Chondrocyte (in vitro differentiated cells): Measurements from ENCODE around the gene BAG5. TPM values are rescaled to one million over a fixed set of nuclear protein-coding genes. Genes with fewer than 3 reads are reported as not detected.
A peak's percentile ranks its signal among the peaks of the same experiment; 100 is the strongest.

ENCODE experiments used
- DNase-seq: peaks from one replicate; pipeline ENCODE4 v3.0.0; 2021; ENCODE audit warnings: mixed read lengths, low spot score
- H3K27ac Mint-ChIP-seq: one replicate; pipeline ENCODE4 v1.8.0; 2021; ENCODE audit warnings: mild to moderate bottlenecking, moderate library complexity, mixed read lengths; ENCODE audit not compliant: unreplicated experiment
- H3K27me3 Mint-ChIP-seq: 2 replicates; pipeline ENCODE4 v1.8.0; 2021; ENCODE audit warnings: low read depth, mixed read lengths
- H3K36me3 Mint-ChIP-seq: 2 replicates; pipeline ENCODE4 v1.8.0; 2021; ENCODE audit warnings: low read depth, mixed read lengths
- H3K4me1 Mint-ChIP-seq: 2 replicates; pipeline ENCODE4 v1.8.0; 2021; ENCODE audit warnings: low read depth, mild to moderate bottlenecking, mixed read lengths
- H3K4me3 Mint-ChIP-seq: one replicate; pipeline ENCODE4 v1.8.0; 2021; ENCODE audit warnings: mild to moderate bottlenecking, moderate library complexity, mixed read lengths; ENCODE audit not compliant: unreplicated experiment
- H3K9me3 Mint-ChIP-seq: 2 replicates; pipeline ENCODE4 v1.8.0; 2021; ENCODE audit warnings: low read depth, mixed read lengths
- CTCF ChIP-seq: fragments of 200-600 bp; sonication (generic); IDR thresholded peaks from 2 replicates; pipeline ENCODE4 v1.5.0; 2021; ENCODE audit warnings: antibody characterized with exemption, mild to moderate bottlenecking, moderate library complexity
- total RNA-seq: library from RNA; stranded (reverse); gene quantifications from 3 replicates; pipeline ENCODE4 v1.2.1, GENCODE V29; 2021

The BAG5 gene
- total RNA-seq, 1 donor from 2014 or later = 22.6 TPM

DNA sequence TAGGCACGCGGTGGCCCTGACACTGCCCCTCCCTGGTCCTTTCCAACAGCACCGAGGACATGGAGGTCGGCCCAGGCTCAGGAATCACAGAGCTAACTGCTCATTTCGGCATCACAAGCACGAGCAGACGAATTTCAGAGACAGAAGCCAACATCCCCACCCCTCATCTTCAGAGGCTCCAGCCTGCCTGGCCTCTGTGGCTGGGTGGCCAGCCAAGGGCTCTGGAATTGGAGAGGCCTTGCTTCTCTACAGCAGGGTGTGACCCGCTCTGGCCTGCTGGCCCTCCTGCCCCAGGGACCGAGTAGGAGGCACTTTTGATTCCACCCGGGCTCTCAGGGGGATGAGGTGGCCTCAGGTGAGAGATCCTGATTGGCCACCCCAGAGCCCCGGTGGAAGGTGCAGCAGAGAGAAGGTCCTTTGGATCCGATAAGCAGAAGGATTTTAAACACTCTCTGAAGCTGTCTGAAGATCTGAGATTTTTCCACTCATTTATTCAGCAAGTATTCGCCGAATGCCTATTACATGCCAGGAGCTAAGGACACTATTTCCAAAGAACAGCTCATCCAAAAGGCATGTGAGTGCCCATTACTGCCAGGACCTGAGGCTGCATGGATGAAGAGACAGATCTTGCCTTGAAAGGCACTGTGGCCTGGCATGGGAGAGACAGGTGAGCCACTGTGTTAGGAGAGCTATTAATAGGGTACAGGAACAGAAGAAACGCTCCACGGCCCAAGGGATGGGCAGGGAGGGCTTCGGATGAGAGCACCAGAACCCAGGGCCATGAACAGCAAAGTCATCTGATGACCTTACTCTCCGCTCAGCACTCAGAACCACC is 10.2 kb downstream of the BAG5 start:
- Mint-ChIP-seq H3K27ac (peak overlapping the region; percentile 89), H3K36me3 (no peaks in the 10 kb centered on the region), H3K4me3 (peak overlapping the region; percentile 29), H3K27me3 (no peaks in the 10 kb centered on the region), H3K4me1 (peaks cover 30% of the 10 kb centered on the region), H3K9me3 (no peaks in the 10 kb centered on the region)
- peak; percentile 58 for DNase-seq
- no peak for TF ChIP-seq CTCF

DNA sequence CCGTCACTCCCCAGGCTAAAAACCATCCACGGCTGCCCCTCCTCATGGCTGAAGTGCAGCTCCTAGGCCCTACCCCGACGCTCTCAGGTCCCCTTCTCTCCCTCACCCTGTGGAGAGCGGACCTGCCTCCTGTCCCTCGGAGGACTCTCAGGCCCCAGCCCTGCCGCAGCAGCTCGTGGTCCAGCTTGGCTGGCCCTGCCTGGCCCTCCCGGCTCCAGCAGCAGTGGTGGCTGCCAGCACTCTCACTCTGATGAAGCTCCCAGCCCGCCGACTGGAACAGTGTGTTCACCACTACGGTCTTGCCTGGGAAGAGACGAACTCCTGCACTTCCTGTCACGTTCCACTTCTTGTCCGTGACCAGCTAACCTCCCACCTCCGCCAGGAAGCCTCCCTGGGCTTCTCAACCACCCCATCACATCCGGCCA is 11.1 kb downstream of the BAG5 start:
- Mint-ChIP-seq H3K9me3 (no peaks in the 10 kb centered on the region), H3K36me3 (no peaks in the 10 kb centered on the region), H3K4me1 (peaks cover 30% of the 10 kb centered on the region), H3K27me3 (no peaks in the 10 kb centered on the region), H3K27ac (peak overlapping the region; percentile 89), H3K4me3 (no peak overlapping the region)
- no peak for TF ChIP-seq CTCF
- peak; percentile 91 for DNase-seq

GRCh38 chr14:103550451-103551337 is 11.8 kb downstream of the BAG5 start:
- Mint-ChIP-seq H3K9me3 (no peaks in the 10 kb centered on the region), H3K27ac (no peak overlapping the region), H3K27me3 (no peaks in the 10 kb centered on the region), H3K36me3 (no peaks in the 10 kb centered on the region), H3K4me3 (no peak overlapping the region), H3K4me1 (peaks cover 30% of the 10 kb centered on the region)
- no peak for TF ChIP-seq CTCF
- DNase-seq = peak; percentile 80

DNA sequence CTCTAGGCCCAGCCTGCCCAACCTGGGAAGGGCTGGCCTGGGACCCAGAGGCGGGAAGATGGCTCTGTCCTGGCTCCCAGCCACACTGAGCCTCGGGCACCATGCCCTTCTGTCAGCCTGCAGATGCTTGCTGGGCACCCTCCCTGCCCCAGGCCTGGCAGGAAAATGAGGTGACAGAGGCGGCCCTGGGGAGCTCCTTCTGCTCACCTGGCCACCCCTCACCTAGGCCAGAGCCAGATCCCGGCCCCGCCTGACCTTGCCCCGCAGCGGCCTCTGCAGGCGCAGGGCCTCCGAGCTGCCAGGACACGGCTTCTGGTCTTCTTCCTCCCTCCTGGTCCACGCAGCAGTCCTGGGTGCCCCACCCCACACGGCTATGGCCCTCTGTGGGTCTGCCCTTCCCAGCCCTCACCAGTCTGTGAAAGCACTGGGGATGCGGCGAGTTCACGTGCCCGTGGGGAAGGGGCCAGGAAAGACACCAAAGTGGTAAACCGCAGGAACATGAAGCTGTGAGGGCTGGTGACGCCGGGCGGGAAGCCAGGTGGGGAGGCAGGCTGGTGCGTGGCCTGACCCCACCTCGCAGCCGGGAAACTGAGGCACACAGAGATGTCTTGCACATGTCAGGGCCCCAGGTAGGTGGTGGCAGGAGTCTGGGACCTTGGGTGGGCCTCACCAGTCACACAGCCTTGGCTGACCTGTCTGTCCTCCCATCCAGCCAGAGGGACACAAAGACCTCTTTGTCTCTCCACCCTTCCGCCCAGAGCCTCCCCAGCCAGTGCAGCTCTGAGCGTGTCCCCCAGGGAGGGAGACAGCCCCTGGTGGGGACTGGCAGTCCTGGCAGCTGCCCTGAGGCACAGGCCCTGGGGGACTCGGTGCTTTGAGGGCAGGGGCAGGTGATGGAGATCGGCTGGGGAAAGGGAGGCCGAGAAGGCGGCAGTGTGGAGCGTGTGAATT is 12.8 kb downstream of the BAG5 start:
- Mint-ChIP-seq H3K4me3 (no peak overlapping the region), H3K4me1 (peaks cover 25% of the 10 kb centered on the region), H3K9me3 (no peaks in the 10 kb centered on the region), H3K27ac (no peak overlapping the region), H3K36me3 (no peaks in the 10 kb centered on the region), H3K27me3 (no peaks in the 10 kb centered on the region)
- DNase-seq = peak; percentile 83
- TF ChIP-seq CTCF = no peak
